NCI-H82 (cell line): ENCODE results near the gene COL5A1.
"Not testable (repeated sequence)": the region's sequence is repeated elsewhere in the genome, so short reads cannot be mapped to it uniquely, and the experiment has no call there.

Experiments used
- DNase-seq: peaks from one replicate; lab custom pipeline; 2025; lab: John Stamatoyannopoulos, UW

Gene COL5A1

DNA sequence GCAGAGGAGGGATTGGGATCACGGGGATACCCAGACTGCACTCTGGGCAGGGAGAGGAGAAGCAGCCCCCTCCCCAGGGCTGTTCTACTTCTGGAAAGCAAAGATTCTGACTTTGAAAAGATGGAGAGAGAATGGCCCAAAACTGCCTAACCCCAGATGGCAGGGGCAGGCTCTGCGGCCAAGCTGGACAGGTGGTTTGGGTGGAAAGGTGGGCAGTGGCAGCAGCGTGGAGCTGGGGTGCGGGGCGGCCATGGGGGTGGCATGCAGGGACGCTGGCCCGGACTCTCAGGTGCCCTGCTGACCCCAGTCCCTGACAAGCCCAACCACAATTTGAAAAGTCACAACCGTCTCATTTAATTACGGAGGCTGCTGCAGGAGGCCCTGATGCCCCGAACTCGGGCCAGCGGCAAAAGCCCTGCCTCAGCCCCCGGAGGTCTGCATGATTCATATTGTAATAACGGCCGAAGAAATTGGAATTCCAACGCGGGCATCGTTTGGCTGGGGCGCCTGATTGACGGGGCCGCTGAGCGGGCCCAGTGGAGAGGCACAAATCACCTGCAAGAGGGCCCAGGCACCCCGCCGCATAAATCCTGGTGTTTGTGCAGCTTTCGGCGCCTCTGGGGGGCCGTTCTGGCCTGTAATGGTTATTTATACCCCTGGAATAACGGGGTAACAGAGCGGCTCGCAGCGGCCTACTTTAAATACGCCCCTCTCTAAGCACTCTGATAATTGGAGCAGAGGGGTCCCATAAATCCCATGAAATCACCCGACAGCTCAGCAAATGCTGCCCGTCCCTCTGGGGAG is 197.2 kb downstream of the COL5A1 start:
- no peak for DNase-seq

DNA sequence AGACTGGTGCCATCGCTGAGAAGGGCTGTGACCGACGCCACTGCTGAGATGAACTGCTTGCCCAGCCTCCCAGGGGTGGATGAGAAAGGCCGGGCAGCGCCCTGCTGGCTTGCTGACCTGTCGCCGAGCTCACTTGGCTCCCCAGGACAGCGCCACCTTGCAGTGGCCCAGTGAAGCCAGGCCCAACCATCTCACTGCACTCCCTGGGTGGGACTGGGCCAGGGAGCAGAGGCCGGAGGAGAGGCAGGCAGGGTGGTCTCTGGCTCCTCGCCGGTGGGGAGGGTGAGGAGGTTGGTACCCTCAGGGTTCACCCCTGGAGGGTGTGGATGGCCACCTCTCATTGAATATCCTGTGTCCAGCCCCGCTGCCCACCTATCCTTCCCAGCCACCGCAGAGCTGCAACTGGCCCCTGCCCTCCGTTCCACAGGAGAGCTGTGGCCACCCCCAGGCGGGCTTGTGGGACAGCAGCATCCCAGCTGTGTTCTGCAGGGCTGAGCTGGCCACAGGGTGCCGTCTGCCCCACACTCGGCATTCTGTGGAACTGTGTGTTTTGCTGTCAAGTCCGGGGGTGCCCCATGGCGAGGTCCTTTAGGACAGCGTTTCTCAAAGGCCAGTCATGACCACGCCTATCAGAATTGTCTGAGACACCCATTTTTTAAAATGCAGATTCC is 198.0 kb downstream of the COL5A1 start:
- DNase-seq, result no peak

DNA sequence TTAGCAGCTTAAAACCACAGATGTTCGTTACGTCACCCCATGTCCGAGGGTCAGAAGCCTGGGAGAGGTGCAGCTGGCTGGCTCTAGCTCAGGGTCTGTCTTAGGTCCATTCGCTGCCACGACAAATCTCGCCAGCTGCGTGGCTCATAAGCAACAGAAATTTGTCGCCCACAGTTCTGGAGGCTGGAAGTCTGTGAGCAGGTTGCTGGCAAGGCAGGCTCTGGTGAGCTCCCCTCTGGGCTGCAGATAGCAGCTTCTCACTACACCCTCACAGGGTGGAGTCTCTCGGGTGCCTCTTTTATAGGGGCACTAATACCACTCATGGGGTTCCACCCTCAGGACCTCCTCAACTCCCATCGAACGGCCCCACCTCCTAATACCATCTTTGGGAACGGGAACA is 198.9 kb downstream of the COL5A1 start:
- DNase-seq, result no peak

DNA sequence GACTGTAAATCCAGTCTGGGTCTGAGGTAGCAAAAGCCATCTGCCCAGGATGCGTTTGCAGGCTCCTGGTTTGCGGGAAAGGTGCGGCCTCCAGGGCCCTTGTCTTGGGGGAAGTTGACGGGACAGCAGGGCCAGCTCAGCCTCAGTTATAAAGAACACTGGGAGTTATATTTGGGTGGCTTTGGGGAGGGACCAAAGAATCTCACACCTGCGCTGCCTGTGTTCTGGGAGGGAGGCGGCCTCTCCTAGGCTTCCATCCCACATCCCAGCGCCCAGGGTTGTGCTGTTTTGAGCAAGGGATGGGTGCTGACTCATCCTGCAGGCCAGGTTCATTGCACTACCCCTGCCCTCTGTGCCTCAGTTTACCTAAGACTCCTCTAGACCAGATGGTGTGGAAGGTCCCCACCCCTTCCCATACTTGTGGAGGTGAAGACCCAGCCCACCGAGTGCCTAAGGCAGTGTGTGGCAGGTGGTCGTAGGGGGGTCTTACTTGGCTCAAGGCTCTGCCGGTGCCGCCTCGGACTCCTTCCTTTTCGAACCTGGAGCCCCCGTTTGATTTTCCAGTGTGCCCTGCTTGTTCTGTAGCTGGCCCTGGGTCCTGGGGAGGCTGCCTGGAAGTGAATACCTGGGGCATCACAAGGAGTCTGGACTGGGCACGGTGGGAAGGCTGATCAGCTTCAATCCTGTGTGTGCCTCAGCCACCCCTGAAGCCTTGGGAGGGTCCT is 199.7 kb downstream of the COL5A1 start:
- DNase-seq, result no peak

DNA sequence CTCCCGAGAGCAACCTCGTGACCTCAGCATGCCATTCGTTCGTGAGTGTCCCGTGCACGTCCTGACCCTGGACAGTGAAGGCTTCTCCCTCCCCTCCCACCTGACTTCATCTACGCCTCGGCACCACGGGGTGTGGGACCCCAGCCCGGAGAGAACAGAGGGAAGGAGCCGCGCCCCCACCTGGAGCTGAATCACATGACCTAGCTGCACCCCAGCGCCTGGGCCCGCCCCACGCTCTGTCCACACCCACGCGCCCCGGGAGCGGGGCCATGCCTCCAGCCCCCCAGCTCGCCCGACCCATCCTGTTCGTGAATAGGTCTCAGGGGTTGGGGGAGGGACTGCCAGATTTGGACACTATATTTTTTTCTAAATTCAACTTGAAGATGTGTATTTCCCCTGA is 200.7 kb downstream of the COL5A1 start:
- no peak for DNase-seq

DNA sequence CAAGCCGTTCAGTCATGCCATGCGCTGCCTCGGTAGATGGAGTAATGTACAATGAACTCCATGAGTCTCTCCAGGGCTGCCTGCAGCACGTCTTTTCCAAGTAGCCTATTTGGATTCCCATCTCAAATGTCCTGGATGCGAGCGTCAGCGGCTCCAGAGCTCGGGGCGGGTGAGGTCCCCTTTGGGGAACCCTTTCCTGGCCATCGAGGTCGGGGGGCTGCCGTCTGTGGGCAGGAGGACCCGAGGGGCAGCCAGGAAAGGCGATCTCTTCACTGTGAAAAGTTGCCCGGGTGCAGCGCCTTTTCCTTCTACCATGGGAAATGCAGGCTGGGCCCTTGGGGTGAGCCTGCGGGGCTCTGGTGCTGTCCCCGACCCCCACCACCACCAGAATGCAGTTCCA is 202.1 kb downstream of the COL5A1 start:
- no peak for DNase-seq

DNA sequence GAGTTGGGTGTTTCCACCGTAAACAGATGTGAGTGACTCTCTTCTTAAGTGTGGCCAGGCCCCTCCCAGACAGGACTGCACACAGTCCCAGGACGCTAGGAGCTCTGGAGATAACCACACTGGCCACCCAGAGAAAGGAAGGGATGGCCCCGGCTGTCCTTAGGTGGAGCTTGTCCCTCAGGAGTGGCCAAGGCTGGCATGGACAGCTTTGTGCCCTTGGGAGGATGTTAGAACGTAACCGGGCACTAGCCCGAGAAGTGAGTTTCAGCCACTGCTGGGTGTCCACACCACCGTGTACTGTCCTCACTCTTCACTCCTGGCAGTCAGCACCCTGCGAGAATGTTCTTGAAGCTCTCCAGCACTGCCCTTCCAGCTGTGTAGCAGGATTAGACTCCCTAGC is 203.2 kb downstream of the COL5A1 start:
- DNase-seq, result no peak

DNA sequence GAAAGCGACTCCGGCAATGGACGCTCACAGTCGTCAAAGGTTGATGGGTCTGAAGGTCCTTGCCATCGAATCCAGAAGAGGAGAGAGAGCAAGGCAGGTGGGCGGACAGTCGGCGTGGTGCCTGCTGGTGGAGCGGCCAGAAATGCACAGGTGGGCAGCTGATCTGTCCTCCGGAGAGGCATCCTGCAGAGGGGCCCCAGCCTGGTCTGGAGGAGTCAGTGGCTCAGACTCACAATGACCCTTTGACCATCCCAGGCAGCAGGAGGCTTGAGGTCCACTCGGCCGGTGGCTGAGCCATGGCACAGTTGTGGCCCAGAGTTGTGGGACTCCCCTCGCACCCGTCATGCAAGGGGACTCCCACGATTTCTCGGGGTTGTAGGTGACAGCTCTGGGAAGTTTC is 204.6 kb downstream of the COL5A1 start:
- no peak for DNase-seq

DNA sequence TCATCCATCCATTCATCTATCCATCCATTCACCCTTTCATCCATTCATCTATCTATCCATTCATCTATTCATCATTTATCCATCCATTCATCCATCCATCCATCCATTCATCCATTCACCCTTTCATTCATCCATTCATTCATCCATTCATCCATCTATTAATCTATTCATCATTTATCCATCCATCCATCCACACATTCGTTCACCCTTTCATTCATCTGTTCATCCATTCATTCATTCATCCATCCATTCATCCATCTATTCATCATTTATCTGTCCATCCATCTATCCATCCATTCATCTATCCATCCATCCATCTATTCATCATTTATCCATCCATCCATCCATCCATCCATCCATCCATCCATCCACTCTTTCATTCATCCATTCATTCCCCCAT is 205.1 kb downstream of the COL5A1 start:
- DNase-seq, result no peak

DNA sequence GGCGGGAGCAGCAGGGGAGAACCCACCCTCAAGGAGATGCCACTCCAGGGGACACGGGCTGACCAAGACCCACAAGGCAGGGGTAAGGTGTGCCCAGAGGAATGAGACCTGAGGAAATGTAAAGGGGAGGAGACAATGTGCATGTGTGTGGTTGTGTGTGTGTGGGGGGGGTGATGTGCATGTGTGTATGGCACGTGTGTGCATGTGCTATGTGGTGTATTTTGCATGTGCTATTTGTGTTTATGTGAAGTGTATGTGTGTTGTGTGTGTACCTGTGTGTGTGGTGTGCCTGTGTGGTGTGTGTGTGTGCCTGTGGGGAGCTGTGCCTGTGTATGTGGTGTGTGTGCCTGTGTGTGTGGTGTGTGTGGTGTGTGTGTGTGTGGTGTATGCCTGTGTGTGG is 205.5 kb downstream of the COL5A1 start:
- DNase-seq, result no peak

DNA sequence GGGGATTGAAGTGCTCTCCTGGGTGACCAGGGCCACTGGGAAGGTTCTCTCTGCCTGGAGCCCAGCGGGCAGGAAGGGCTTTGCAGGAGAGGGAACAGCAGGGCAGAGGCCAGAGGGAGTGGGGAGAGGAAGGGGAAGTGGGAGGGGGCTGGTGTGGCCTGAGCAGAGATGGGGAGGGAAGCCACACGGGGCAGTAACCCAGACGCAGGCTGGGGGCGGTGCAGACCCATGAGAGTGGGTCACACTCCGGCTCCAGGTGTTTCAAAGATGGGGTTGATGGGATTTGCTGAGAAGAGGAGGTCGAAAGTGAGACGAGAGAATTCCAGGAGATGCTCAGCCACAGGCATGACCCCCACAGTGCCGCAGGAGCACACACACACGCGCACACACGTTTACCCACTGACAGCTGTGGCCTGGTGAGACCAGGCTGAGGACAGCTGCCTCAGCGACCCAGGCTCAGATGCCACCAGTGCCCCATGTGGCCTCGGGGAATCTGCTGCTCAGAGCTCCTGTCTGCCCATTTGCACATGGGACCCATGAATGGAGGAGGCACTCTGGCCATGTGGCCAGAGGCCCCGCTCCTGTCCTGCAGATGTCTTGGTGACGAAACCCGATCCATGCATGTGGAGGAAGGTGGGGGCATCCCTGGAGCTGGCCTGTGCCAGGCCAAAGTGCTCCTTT is 206.3 kb downstream of the COL5A1 start:
- DNase-seq, result no peak

DNA sequence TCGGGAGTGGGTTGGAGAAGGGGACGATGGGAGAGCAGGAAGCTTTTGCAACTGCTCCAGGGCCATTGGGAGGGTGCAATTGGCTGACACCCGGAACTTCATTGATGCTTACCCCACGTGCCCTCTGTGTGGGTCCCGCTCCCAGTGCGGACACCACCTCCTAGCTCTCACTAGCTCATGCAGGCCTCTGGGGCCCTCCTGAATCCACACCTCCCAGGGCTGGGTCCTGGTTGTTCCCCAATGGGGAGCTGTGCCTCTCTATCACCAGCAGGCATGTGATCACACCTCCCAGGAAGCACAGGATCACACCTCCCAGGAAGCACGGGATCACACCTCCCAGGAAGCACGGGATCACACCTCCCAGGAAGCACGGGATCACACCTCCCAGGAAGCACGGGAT is 206.9 kb downstream of the COL5A1 start:
- no peak for DNase-seq

DNA sequence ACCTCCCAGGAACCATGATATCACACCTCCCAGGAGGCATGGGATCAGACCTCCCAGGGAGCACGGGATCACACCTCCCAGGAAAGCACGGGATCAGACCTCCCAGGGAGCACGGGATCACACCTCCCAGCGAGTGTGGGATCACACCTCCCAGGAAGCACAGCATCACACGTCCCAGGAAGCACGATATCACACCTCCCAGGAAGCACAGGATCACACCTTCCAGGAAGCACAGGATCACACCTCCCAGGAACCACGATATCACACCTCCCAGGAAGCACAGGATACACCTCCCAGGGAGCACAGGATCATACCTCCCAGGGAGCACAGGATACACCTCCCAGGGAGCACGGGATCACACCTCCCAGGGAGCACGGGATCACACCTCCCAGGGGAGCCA is 209.0 kb downstream of the COL5A1 start:
- DNase-seq, result no peak

DNA sequence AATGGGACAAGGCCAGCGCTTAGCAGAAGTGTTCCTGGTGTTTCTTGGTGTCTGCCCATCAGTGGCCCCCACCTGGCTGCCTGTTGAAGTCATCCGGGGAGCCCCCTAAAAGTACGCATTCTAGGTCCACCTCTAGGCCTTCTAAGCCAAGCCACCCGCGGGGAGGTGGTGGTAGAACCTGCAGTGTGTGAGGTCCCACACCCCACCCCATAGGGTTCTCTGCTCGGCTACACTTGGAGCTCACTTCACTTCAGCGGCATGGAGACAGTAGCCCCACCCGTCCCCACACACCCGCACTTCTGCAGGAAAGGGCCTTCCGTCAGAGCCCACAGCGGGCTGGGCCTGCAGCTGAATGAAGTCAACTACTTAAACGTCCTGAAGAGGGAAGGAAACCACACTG is 209.4 kb downstream of the COL5A1 start:
- DNase-seq, result no peak

DNA sequence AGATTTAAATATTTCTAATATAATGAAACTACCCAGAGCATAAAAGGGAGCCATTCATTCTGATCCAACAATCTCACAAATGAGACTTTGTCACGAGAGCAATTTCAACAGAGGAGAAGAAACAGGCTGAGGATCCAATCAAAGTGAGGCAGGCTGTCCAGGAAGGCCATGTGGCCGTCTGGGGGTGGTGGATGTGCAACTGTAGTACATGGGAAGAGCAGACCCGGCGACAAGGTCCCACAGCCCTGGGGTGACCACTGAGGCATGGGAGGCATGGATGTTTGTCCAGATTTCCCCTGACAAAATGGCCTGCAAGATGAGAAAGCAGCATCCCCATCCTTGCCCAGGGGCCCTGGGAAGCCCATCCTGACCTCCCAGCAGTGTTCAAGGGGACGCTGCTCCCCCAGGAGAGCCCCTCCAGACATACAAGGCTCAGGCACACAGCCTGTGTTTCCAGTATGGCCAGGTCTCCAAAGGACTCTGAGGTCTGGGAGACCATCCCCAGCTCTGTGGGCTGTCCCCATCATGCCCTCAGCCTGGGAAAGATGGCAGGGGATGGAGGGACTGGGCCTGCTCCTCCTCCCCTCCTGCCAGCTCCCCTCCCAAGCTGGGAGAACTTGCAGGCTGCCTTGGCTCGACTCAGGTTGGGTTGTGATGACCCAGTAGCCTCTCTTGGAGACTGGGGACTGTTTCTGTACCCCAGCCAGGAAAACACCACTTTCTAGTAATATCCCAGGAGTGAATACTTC is 211.5 kb downstream of the COL5A1 start:
- no peak for DNase-seq

DNA sequence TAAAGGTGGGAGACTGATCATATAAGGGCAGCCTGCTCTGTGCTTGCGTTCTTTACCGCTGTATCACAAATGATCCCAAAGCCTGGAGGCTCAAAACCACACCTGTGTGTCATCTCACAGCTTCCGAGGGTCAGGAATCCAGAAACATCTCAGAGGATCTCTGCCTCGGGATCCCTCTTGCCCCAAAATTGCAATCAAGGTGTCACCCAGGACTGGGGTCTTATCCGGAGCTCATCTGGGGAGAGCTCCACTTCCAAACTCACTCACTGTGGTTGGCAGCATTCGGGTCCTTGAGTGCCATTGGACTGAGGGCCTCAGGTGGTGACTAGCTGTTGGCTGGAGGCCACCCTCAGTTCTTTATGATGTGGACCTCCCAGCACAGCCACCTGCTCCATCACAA is 212.3 kb downstream of the COL5A1 start:
- no peak for DNase-seq

DNA sequence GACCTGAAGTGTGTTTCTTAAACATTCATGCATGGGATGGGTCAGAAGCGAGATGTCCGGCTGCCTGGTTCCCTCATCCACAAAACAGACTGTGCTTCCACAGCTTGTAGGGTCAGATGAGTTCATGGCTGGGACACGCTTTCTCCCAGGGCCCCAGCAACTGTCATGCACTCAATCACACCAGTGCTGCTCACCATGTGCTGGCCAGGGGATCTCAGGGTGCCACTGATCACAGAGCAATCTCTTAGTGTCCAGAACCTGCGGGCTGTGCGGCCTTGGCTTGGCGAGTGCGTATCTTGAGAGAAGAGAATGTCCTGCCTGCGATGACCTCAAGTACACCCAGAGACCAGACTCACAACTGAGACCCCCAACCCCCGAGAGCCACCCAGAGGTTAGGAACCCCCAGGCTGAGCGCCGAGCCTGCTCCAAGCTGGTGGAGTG is 213.0 kb downstream of the COL5A1 start:
- DNase-seq, result no peak

DNA sequence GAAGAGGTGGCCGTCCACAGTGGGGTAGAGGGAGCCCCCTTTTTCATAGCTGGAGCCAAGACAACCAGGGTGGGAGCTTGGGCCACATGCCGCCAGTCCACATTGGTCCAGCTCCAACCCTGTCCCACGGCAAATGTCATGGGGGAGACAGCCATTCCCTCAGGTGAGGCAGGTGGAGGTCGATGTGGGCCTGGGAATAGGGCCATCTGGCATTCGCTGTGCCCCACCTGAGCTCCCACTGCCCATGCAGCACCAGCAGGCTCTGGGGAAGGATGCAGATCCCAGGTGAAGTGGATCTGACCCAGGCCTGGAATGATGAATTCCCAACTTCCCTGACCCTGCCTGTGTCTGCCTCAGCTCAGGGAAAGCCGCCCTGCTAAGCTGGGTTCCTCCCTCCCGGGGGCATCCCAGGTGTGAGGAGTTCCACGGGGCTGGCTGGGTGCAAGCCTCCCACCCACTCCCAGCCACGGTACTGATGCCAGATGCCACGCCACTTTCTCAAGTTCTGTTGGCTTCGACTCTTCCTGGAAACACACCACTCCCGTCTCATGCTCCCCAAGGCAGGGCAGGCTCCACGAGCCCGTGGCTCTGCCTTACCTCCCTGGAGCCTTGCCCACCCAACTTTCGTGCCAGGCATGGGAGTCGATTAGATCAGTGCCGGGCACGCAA is 213.8 kb downstream of the COL5A1 start:
- DNase-seq, result no peak

DNA sequence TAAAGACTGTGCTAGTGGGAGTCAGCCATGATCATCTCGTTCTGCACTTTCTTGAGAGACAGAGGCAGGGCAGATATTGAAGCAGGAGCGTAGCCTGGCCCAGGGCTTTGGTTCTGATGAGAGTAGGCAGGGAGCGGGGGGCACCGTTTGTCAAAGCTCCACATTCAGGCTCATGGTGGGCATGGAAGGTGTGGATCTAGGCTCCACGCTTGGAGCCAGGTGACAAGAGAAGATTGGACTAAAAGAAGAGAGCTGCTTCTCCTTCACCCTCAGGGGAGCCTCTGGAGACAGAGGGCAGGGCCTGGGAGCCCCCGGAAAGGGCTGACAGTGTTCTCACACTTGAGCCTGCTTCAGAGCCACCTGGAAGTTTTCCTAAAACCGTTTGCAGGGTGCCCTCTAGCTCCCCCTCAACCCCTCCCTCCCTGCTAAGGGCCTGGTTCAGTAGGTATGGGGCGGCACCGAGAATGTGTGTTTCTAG is 214.3 kb downstream of the COL5A1 start:
- no peak for DNase-seq

DNA sequence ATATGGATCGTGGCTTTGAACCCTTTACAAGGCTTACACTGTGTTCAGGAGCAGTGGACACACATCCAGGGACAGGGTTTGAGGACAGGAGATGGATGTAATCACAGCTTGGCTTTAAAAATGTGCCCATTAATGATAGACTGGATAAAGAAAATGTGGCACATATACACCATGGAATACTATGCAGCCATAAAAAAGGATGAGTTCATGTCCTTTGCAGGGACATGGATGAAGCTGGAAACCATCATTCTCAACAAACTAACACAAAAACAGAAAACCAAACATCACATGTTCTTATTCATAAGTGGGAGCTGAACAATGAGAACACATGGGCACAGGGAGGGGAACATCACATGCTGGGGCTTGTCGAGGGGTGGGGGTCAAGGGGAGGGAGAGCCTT is 215.8 kb downstream of the COL5A1 start:
- DNase-seq, result not testable (repeated sequence)
